ENCODE measurements around the gene CDH23.

CDH23 gene

GRCh38 chr10:71838264-71839211, 441.8 kb downstream of the CDH23 start:
- ChIA-PET CTCF (interaction anchor here (0.7 to 3.1 kb wide), 6 partner anchors 32 to 774 kb away, joined by 3 to 18 read pairs (median 4); no protein-coding TSS in a partner anchor), POLR2A (ENCODE audit: low non-redundant PET) (no interaction called here)
- H3K27ac ChIP-seq, result peak overlapping the region; percentile 59
- no peak for TF ChIP-seq CTCF (conservative IDR thresholded peaks at IDR 0.05; ENCODE audit: low read depth)
- peak; percentile 77 for DNase-seq (ENCODE audit: low spot score)

GRCh38 chr10:71840177-71840957, 443.6 kb downstream of the CDH23 start:
- POLR2A ChIA-PET (ENCODE audit: low non-redundant PET), result interaction anchor here (0.7 kb wide), 1 partner anchor 11 kb away, joined by 3 read pairs; the partner anchor contains the start of gene PSAP
- no peak for TF ChIP-seq CTCF (conservative IDR thresholded peaks at IDR 0.05; ENCODE audit: low read depth)
- CTCF ChIA-PET, result interaction anchor here (3.1 kb wide), 1 partner anchor 56 kb away, joined by 20 read pairs; no protein-coding TSS in a partner anchor
- peak; percentile 88 for DNase-seq (ENCODE audit: low spot score)
- no peak overlapping the region for H3K27ac ChIP-seq

GRCh38 chr10:71840958-71841335, 444.2 kb downstream of the CDH23 start:
- no peak overlapping the region for H3K27ac ChIP-seq
- ChIA-PET POLR2A (ENCODE audit: low non-redundant PET) (no interaction called here), CTCF (interaction anchor here (3.1 kb wide), 1 partner anchor 55 kb away, joined by 20 read pairs; no protein-coding TSS in a partner anchor)
- TF ChIP-seq CTCF (conservative IDR thresholded peaks at IDR 0.05; ENCODE audit: low read depth), result no peak
- no peak for DNase-seq (ENCODE audit: low spot score)

GRCh38 chr10:71842422-71842821, 445.7 kb downstream of the CDH23 start:
- TF ChIP-seq CTCF (conservative IDR thresholded peaks at IDR 0.05; ENCODE audit: low read depth), result no peak
- no peak for DNase-seq (ENCODE audit: low spot score)
- no peak overlapping the region for H3K27ac ChIP-seq
- CTCF ChIA-PET, result interaction anchor here (3.1 kb wide), 1 partner anchor 54 kb away, joined by 20 read pairs; no protein-coding TSS in a partner anchor
- POLR2A ChIA-PET (ENCODE audit: low non-redundant PET), result interaction anchor here (0.6 kb wide), 1 partner anchor 479 kb away, joined by 6 read pairs; no protein-coding TSS in a partner anchor

- no peak overlapping the region for H3K27ac ChIP-seq
- CTCF ChIA-PET, result interaction anchor here (3.1 kb wide), 1 partner anchor 53 kb away, joined by 20 read pairs; no protein-coding TSS in a partner anchor
- no peak for TF ChIP-seq CTCF (conservative IDR thresholded peaks at IDR 0.05; ENCODE audit: low read depth)
- POLR2A ChIA-PET (ENCODE audit: low non-redundant PET), result no interaction called here
- no peak for DNase-seq (ENCODE audit: low spot score)
Measured at GRCh38 chr10:71842856-71843686, 446.4 kb downstream of the CDH23 start.

Measured in RWPE1 (cell line).